HG02981 (cell line): ENCODE measurements around the gene LGALSL.

Experiments
- ATAC-seq: cut with Tn5 transposase; IDR thresholded peaks from one replicate; pipeline ENCODE4 v1.9.1; 2021; ENCODE audit warnings: mild to moderate bottlenecking, moderate library complexity; ENCODE audit not compliant: unreplicated experiment

The LGALSL gene

DNA sequence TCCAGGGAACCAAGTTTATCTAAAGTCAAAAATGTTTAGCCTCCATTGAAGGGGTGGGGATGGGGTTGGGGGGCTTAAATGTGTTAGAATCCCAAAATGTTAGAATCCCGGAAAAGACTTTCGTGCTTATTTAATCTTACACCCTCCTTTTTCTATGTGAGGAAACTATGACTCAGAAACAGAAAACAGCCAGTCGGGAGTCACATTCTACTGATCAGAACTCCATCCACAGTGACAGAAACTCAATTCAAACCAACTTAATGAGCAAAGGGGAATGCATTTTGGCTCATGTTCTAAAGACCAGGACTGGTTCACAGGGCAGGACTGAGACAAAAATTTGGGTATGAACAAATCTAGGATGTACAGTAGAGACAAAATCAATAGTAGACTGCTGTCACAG is 38.3 kb downstream of the LGALSL start:
- no peak for ATAC-seq

- ATAC-seq = no peak
Measured at GRCh38 chr2:64492821-64493220, 38.9 kb downstream of the LGALSL start.

- no peak for ATAC-seq
Measured at GRCh38 chr2:64493788-64494187, 39.8 kb downstream of the LGALSL start.

- ATAC-seq = no peak
Measured at GRCh38 chr2:64498438-64498837, 44.5 kb downstream of the LGALSL start.

- no peak for ATAC-seq
Measured at GRCh38 chr2:64500549-64500948, 46.6 kb downstream of the LGALSL start.

DNA sequence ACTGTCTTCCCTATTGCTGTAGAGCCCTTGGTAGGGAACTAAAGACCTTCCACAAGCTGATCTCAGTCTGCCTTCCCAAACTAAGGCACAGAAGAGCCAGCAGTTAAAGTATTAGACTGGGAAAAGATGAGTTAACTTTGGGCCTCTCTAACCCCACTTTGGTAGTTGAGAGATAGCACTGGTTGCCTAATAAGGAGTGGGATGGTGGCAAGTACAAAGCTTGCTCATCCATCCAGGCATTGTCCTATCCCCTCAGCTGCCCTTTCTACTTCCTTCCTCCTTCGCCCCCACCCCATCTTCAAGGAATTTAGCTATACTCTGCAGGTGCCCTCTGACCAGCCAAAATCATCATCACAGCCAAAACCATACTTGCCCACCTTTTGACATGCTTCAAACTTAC is 48.0 kb downstream of the LGALSL start:
- no peak for ATAC-seq

GRCh38 chr2:64502860-64503259 is 48.9 kb downstream of the LGALSL start:
- no peak for ATAC-seq

GRCh38 chr2:64504774-64505720 is 51.1 kb downstream of the LGALSL start:
- no peak for ATAC-seq

DNA sequence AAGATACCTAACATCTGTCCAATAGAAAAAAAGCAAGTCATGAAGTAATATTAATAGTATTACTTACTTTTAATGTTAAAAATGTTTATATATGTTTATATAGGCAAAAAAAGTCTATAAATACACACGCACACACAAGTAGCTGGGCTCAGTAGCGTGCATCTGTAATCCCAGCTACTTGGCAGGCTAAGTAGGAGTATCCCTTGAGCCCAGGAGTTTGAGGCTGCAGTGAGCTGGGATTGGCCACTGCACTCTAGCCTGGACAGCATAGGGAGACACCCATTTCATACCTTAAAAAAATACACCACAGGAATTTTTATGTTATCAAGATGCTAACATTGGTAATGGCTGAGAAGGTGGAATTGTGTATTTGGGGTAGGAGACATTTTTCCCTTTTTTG is 52.7 kb downstream of the LGALSL start:
- no peak for ATAC-seq
